HL-60 (cell line): ENCODE data around the gene SSPN.

Source experiments
- DNase-seq, 2 experiments: peaks; one replicate each; pipeline ENCODE4 v3.0.0-alpha.2; 2010 to 2020; ENCODE audit warnings: low read depth in 1 of 2, low spot score in 1 of 2
- H3K27ac ChIP-seq: fragments of 250-450 bp; sonication (Bioruptor Pico); replicated peaks from 2 replicates; pipeline ENCODE4 v1.5.1; 2020; ENCODE audit warnings: mild to moderate bottlenecking, moderate library complexity
- H3K27me3 ChIP-seq: fragments of 250-450 bp; sonication (Bioruptor Pico); 2 replicates; pipeline ENCODE4 v1.5.1; 2021; ENCODE audit warnings: mild to moderate bottlenecking, moderate library complexity; ENCODE audit not compliant: insufficient read depth, poor library complexity, severe bottlenecking
- H3K4me3 ChIP-seq: replicated peaks from 2 replicates; pipeline ENCODE4 v1.5.1; 2011; ENCODE audit warnings: mild to moderate bottlenecking, control low read depth, low read length; ENCODE audit not compliant: insufficient read depth
- CTCF ChIP-seq: IDR thresholded peaks from one replicate; pipeline ENCODE4 v1.5.1; 2011; ENCODE audit warnings: low read length, control low read depth, inconsistent platforms; ENCODE audit not compliant: insufficient read depth
- GABPA ChIP-seq: IDR thresholded peaks from 2 replicates; pipeline ENCODE4 v1.6.1; 2012; ENCODE audit warnings: low read depth
- POLR2AphosphoS5 ChIP-seq: IDR thresholded peaks from 2 replicates; pipeline ENCODE4 v1.6.1; 2012; ENCODE audit warnings: low read depth
- REST ChIP-seq: IDR thresholded peaks from 2 replicates; pipeline ENCODE4 v1.6.1; 2012; ENCODE audit warnings: low read depth; ENCODE audit not compliant: insufficient replicate concordance
- SPI1 ChIP-seq: IDR thresholded peaks from 2 replicates; pipeline ENCODE4 v1.6.1; 2012; ENCODE audit warnings: low read depth, mild to moderate bottlenecking, borderline replicate concordance

SSPN gene

GRCh38 chr12:26269562-26270284 is 74.3 kb downstream of the SSPN start:
- no peak for TF ChIP-seq REST
- TF ChIP-seq SPI1 = no peak
- TF ChIP-seq POLR2AphosphoS5 = no peak
- TF ChIP-seq GABPA = no peak
- TF ChIP-seq CTCF = no peak
- H3K27ac ChIP-seq = no peak overlapping the region
- no peaks in the 10 kb centered on the region for H3K27me3 ChIP-seq
- no peak overlapping the region for H3K4me3 ChIP-seq
- DNase-seq = no peak

- Histone ChIP-seq H3K4me3 (no peak overlapping the region), H3K27me3 (no peaks in the 10 kb centered on the region), H3K27ac (no peak overlapping the region)
- no peak for TF ChIP-seq GABPA
- TF ChIP-seq CTCF = no peak
- TF ChIP-seq POLR2AphosphoS5 = no peak
- no peak for TF ChIP-seq SPI1
- no peak for TF ChIP-seq REST
- no peak for DNase-seq
Measured at GRCh38 chr12:26271024-26271423, 75.7 kb downstream of the SSPN start.

GRCh38 chr12:26271889-26272492 is 76.6 kb downstream of the SSPN start:
- no peak overlapping the region for H3K27ac ChIP-seq
- no peak for TF ChIP-seq POLR2AphosphoS5
- no peak for TF ChIP-seq REST
- no peak for TF ChIP-seq GABPA
- TF ChIP-seq SPI1 = no peak
- TF ChIP-seq CTCF = no peak
- no peak overlapping the region for H3K4me3 ChIP-seq
- no peaks in the 10 kb centered on the region for H3K27me3 ChIP-seq
- no peak for DNase-seq
